Measurements from ENCODE around the gene CSGALNACT2.

CSGALNACT2 gene

DNA sequence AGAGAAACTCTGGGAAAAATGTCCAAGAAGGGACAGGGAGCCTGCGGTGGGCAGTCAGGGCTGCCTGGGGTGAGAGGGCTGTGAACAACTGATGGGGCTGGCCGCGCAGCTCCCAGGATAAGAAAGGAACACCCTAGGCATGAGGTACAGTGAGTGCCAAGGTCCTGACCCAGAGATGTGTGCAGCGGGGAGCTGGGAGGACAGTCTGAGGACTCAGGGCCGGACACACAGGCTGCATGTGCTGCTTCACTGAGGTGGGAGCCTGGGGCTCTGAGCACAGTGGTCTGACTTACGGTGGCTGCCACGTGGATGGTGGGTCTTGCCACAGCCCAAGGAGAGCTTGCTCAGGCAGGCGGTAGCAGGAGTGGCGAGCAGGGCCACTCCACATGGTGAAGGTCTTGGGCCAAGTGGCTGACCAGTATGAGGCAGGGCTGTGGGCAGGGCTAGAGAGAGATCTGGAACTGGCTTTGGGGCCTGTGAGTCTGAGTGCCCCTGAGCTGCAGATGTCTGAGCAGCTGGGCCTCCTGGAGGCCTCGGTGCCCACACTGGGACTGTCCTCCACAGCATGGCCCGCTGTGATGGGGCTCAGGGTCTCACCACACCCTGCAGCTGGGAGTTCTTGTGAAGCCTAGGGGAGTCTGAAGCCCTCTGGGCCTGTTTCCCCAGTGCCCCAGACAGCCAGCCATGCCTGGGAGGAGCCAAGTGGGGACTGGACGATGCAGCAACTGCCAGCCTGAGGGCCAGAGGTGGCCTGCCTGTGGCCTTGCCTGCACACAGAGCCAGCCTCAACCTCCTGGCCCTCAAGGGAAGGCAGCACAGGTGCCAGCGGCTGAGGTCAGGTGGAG lies 68.4 kb downstream of the CSGALNACT2 start:
- in situ Hi-C loops (cut with MboI; ENCODE audit: low pct_unique_long_range_greater_than_20kb, low sequenced_read_pairs, unreplicated experiment), result no loop called here
- no peak for DNase-seq (ENCODE audit: low spot score)

DNA sequence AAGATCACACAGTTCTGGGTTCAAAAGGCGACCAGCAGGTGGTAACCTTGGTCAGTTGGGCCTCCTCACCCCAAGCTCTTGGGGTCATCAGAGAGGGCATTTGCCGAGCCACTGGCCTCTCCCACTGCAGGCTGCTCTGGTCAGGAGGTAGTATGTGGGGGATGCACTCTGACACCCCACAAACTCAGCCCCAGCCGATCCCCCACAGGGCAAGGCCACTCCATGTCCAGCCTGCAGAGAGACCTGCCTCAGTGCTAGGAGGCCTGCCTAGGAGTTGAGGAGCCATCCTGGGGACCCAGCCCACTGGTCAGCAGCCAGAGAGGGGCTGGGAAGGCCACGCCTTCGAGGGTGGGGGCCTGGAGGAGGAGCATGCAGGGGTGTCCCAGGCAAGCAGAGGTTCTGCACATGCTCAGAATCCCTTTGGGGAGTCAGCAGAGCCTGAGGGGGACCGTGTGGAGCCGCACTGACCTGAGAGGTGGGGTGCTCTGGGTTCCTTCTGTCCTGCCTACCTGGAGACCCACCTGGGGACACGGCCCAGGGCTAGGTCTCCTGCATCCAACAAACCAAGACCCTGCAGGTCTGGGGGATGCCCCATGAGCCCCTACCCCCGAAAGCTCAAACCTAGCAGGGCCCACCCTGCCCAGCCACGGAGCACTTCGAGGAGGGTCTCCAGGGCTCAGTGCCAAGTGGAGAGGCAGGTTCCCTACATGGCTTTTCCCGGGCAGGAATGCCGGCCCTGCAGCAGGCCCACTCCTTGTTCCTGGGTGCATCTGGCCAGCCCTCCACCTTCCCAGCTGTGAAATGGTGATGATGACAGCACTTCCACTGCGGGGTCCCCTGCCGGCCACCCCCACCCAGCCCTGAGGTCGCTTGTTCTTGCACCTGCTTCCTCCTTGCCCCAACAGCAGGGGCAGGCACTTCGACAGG lies 70.2 kb downstream of the CSGALNACT2 start:
- in situ Hi-C loops (cut with MboI; ENCODE audit: low pct_unique_long_range_greater_than_20kb, low sequenced_read_pairs, unreplicated experiment), result no loop called here
- TF ChIP-seq, protein P1, sequence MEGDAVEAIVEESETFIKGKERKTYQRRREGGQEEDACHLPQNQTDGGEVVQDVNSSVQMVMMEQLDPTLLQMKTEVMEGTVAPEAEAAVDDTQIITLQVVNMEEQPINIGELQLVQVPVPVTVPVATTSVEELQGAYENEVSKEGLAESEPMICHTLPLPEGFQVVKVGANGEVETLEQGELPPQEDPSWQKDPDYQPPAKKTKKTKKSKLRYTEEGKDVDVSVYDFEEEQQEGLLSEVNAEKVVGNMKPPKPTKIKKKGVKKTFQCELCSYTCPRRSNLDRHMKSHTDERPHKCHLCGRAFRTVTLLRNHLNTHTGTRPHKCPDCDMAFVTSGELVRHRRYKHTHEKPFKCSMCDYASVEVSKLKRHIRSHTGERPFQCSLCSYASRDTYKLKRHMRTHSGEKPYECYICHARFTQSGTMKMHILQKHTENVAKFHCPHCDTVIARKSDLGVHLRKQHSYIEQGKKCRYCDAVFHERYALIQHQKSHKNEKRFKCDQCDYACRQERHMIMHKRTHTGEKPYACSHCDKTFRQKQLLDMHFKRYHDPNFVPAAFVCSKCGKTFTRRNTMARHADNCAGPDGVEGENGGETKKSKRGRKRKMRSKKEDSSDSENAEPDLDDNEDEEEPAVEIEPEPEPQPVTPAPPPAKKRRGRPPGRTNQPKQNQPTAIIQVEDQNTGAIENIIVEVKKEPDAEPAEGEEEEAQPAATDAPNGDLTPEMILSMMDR (IDR thresholded peaks at IDR 0.05; ENCODE audit: extremely low read depth, insufficient read depth, missing control alignments), result no peak
- DNase-seq (ENCODE audit: low spot score), result no peak

More for the DNA sequence above, 68.4 kb downstream of the CSGALNACT2 start:
- TF ChIP-seq, protein P1 (IDR thresholded peaks at IDR 0.05; ENCODE audit: extremely low read depth, insufficient read depth, missing control alignments), result no peak

DNA sequence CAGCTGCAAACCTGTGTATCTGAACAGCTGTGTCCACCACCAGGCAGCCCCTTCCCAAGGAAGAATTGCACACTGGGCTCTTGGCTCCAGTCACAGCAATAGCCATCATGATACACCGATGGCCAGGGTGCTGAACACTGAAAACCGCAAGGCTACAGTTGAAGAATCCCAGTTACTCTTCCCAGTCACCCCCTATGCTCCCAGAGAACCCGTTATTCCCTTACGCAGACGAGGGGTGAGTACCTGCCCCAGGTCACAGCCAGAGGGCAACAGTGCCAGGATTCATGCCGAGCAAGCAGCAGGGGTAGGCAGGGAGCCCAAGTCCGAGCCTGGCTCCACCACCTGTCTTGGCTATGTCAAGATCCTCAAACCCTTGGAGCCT lies 70.8 kb downstream of the CSGALNACT2 start:
- DNase-seq (ENCODE audit: low spot score), result no peak
- in situ Hi-C loops (cut with MboI; ENCODE audit: low pct_unique_long_range_greater_than_20kb, low sequenced_read_pairs, unreplicated experiment), result no loop called here

DNA sequence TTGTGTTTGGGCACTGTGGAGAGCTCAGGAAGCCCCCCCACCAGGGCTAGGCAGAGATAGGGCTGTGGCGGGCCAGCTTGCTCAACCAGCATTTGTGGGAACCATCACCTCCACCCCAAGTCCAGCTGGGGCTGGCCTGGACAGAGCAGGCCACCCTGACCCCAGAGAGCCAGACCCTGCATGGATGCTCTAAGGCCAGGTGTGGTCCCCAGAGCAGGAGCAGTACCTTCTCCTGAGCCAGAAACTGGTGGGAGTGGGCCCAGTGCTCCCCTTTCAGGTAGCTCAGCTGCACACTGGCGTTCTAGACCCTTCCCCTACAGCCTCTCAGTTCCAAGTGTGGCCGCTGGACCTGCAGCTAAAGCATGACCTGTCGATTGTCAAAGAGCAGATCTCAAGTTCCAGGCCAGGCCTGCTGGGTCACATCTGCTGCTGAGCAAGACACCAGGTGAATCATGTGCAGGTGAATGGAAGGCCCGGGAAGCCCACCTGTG lies 71.5 kb downstream of the CSGALNACT2 start:
- no peak for DNase-seq (ENCODE audit: low spot score)
- TF ChIP-seq, protein P1 (IDR thresholded peaks at IDR 0.05; ENCODE audit: extremely low read depth, insufficient read depth, missing control alignments), result no peak
- in situ Hi-C loops (cut with MboI; ENCODE audit: low pct_unique_long_range_greater_than_20kb, low sequenced_read_pairs, unreplicated experiment), result no loop called here

More for the DNA sequence above, 70.8 kb downstream of the CSGALNACT2 start:
- TF ChIP-seq, protein P1 (IDR thresholded peaks at IDR 0.05; ENCODE audit: extremely low read depth, insufficient read depth, missing control alignments), result no peak

DNA sequence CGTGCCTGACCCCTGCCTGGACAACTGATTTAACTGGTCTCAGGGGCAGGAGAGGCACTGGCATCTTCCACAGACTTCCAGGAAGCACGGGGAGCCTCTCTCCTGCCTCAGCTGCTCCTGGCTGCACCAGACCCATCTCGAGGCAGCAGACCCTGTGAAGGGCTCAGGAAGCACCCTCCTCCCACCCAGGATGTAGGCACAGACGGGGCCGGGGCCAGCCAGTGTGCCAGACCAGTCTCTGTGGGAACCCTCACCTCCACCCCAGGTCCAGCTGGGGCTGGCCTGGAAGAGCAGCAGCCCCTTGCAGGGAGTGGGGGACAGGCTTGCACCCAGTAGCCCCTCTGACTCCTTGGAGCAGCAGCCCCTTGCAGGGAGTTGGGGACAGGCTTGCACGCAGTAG lies 72.3 kb downstream of the CSGALNACT2 start:
- TF ChIP-seq, protein P1 (IDR thresholded peaks at IDR 0.05; ENCODE audit: extremely low read depth, insufficient read depth, missing control alignments), result no peak
- in situ Hi-C loops (cut with MboI; ENCODE audit: low pct_unique_long_range_greater_than_20kb, low sequenced_read_pairs, unreplicated experiment), result no loop called here
- no peak for DNase-seq (ENCODE audit: low spot score)

DNA sequence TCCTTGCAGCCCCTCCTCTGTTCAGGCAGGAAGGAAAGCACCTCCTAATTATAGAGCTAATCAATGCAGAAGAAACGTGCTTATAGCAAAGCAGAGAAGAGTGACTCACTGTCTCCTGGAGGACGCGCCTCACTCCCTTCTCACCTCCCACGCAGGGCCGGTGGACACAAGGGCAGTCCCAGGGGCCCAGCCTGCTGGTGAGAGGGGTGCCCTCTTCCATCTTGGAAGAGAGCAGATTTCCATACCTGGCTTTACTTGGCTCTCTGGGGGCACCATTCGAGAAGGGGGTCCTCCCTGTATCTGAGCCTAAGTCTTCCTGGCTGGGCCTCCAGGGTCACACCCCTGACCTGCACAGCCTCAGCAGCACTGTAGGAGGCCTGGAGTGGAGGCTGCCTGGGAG lies 72.8 kb downstream of the CSGALNACT2 start:
- no peak for DNase-seq (ENCODE audit: low spot score)
- in situ Hi-C loops (cut with MboI; ENCODE audit: low pct_unique_long_range_greater_than_20kb, low sequenced_read_pairs, unreplicated experiment), result no loop called here
- TF ChIP-seq, protein P1 (IDR thresholded peaks at IDR 0.05; ENCODE audit: extremely low read depth, insufficient read depth, missing control alignments), result no peak
